A549 (cell line): ENCODE data around the gene MARVELD2.
"Not testable (repeated sequence)": the region's sequence is repeated elsewhere in the genome, so short reads cannot be mapped to it uniquely, and the experiment has no call there.

ENCODE experiments used
- CHD2 ChIP-seq: fragments of 150-350 bp; IDR thresholded peaks from 2 replicates; pipeline ENCODE4 v1.6.1; 2014; ENCODE audit warnings: low read length; ENCODE audit not compliant: partially characterized antibody
- CTCF ChIP-seq: fragments of >200 bp; sonication (Bioruptor Twin); formaldehyde crosslinking; IDR thresholded peaks from 3 replicates; pipeline ENCODE4 v1.5.1; 2016
- EP300 ChIP-seq, 2 experiments: fragments of >200 bp; sonication (Bioruptor Twin); formaldehyde crosslinking; IDR thresholded peaks; 2 replicates in 1 of 2; 3 replicates in 1 of 2; pipeline ENCODE4 v1.6.1; 2016 to 2017
- JUN ChIP-seq, 2 experiments: fragments of >200 bp; sonication (Bioruptor Twin); formaldehyde crosslinking; IDR thresholded peaks; 2 replicates in 1 of 2; 3 replicates in 1 of 2; pipeline ENCODE4 v1.6.1; 2016 to 2017
- MAFK ChIP-seq: fragments of 450-650 bp; IDR thresholded peaks from 2 replicates; pipeline ENCODE4 v1.6.1; 2014; ENCODE audit not compliant: partially characterized antibody
- NR3C1 ChIP-seq: fragments of >200 bp; sonication (Bioruptor Twin); formaldehyde crosslinking; IDR thresholded peaks from 3 replicates; pipeline ENCODE4 v1.6.1; 2017
- POLR2A ChIP-seq: IDR thresholded peaks from 2 replicates; pipeline ENCODE4 v1.6.1; 2012; ENCODE audit warnings: mild to moderate bottlenecking, low read length
- RAD21 ChIP-seq, 2 experiments: fragments of >200 bp in 1 of 2; sonication (Bioruptor Twin) in 1 of 2; formaldehyde crosslinking in 1 of 2; IDR thresholded peaks in 1 of 2; conservative IDR thresholded peaks in 1 of 2; 2 replicates in 1 of 2; 3 replicates in 1 of 2; pipeline ENCODE4 v1.6.1; 2012 to 2018; ENCODE audit warnings: inconsistent platforms in 1 of 2
- RCOR1 ChIP-seq: fragments of 150-350 bp; IDR thresholded peaks from 2 replicates; pipeline ENCODE4 v1.6.1; 2014; ENCODE audit warnings: antibody characterized with exemption, low read length, low read depth
- REST ChIP-seq: fragments of 200-600 bp; sonication (generic); IDR thresholded peaks from 2 replicates; pipeline ENCODE4 v1.6.1; 2016; ENCODE audit warnings: antibody characterized with exemption, mild to moderate bottlenecking, moderate library complexity
- USF2 ChIP-seq: fragments of 450-650 bp; IDR thresholded peaks from 2 replicates; pipeline ENCODE4 v1.6.1; 2014; ENCODE audit warnings: antibody characterized with exemption
- ZNF302 ChIP-seq: fragments of 250-450 bp; sonication (Bioruptor Pico); IDR thresholded peaks from 2 replicates; pipeline ENCODE4 v1.9.0; 2021; ENCODE audit warnings: inconsistent platforms, mild to moderate bottlenecking, moderate library complexity
- TF ChIP-seq, protein P1 (sequence below): IDR thresholded peaks from 2 replicates; pipeline ENCODE4 v1.6.1; 2012

- TF ChIP-seq ZNF302 (CRISPR knock-in tag); CTCF; USF2; JUN (IDR thresholded peaks at IDR 0.05); RAD21 (conservative IDR thresholded peaks at IDR 0.05 in 1 of 2, IDR thresholded peaks at IDR 0.05 in 1 of 2); POLR2A; CHD2; MAFK; REST; EP300 (IDR thresholded peaks at IDR 0.05); NR3C1; RCOR1: not testable (repeated sequence)
- TF ChIP-seq, protein P1, sequence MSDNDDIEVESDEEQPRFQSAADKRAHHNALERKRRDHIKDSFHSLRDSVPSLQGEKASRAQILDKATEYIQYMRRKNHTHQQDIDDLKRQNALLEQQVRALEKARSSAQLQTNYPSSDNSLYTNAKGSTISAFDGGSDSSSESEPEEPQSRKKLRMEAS: not testable (repeated sequence)
These were observed 63.4 kb downstream of the MARVELD2 start for GRCh38 chr5:69478296-69478695.
